ENCODE results near the gene AK9.

Gene AK9

DNA sequence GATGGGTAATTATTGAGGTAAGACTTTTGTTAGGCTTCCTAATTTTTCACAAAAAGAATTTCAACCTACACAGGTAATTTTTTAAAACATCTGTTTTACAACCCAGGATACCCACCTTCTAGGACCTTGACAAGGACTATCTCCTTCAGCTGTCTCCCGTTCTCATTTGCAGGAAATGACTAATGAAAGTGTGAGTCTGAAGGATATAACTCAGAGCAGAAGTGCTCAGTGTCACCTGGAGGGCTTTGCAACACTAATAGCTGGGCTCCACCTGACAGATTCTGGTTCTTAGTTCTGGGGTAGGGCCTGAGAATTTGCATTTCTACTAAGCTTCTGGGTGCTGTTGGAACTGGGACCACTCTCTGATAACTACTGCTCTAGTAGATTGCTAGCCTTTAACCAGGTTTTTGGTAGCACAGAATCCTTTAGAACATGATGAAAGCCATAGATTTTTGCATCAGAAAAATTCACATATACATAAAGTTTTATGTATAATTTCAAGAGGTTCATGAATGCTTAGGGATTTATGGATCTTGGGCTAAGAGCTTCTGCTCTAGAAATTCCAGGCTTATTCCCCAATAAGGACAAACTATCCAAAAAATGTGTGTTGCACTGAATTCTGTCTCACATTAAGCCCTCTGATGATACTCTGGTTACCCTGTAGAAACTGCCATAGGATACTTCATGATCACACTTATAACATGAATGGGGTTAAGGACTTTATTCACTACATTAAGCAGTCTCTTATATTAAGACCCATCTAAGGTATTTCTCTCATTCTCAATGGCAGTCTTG is 30.3 kb downstream of the AK9 start:
- TF ChIP-seq, protein P1, sequence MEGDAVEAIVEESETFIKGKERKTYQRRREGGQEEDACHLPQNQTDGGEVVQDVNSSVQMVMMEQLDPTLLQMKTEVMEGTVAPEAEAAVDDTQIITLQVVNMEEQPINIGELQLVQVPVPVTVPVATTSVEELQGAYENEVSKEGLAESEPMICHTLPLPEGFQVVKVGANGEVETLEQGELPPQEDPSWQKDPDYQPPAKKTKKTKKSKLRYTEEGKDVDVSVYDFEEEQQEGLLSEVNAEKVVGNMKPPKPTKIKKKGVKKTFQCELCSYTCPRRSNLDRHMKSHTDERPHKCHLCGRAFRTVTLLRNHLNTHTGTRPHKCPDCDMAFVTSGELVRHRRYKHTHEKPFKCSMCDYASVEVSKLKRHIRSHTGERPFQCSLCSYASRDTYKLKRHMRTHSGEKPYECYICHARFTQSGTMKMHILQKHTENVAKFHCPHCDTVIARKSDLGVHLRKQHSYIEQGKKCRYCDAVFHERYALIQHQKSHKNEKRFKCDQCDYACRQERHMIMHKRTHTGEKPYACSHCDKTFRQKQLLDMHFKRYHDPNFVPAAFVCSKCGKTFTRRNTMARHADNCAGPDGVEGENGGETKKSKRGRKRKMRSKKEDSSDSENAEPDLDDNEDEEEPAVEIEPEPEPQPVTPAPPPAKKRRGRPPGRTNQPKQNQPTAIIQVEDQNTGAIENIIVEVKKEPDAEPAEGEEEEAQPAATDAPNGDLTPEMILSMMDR (IDR thresholded peaks at IDR 0.05; ENCODE audit: control insufficient read depth, extremely low read depth, insufficient read depth): no peak
- DNase-seq (ENCODE audit: low read depth): no peak
- H3K4me3 ChIP-seq (ENCODE audit: low read depth, low read length): no peak overlapping the region

DNA sequence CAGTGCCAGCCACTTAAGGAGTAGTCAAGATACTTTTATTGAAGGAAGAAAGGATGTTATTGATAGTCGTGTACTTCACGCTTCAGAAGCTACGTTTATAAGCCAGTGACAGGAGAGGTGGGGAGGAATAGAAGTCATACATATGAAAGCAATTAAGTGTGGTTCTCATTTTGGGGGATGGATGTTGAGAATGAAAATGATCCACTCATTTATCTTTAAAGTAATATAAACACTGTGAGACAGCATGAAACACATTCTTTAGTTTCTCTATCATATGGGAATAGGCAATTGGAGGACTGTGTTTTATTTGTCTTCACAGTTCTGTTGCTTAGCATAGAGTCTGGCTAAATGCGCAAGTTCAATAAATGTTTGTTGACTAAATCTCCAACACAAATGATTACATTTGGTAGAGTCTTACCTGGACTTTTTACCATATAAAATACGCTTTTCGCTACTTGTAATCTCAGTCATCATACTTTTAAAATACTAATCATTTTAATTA is 35.2 kb downstream of the AK9 start:
- H3K4me3 ChIP-seq (ENCODE audit: low read depth, low read length): no peak overlapping the region
- TF ChIP-seq, protein P1 (IDR thresholded peaks at IDR 0.05; ENCODE audit: control insufficient read depth, extremely low read depth, insufficient read depth): no peak

DNA sequence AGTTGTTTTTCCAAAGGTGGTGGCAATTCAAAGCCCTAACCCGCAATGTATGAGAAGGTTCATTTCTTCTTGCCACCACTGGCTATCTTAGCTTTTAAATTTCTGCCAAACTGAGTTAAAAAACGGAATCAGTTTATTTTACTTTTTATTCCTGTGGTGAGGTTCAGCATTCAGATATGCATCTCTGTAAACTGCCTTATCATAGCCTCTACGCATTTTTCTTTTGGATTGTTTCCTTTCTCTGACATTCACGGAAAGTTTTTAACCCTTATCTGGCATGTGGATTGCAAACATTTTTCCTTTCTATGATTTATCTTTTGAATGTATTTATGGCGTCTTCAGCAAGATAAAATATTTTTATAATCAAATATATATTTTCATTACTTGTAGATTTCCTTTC is 37.7 kb downstream of the AK9 start:
- TF ChIP-seq, protein P1 (IDR thresholded peaks at IDR 0.05; ENCODE audit: control insufficient read depth, extremely low read depth, insufficient read depth): no peak
- no peak for DNase-seq (ENCODE audit: low read depth)
- no peak overlapping the region for H3K4me3 ChIP-seq (ENCODE audit: low read depth, low read length)

More for the DNA sequence above, 35.2 kb downstream of the AK9 start:
- DNase-seq (ENCODE audit: low read depth): no peak

DNA sequence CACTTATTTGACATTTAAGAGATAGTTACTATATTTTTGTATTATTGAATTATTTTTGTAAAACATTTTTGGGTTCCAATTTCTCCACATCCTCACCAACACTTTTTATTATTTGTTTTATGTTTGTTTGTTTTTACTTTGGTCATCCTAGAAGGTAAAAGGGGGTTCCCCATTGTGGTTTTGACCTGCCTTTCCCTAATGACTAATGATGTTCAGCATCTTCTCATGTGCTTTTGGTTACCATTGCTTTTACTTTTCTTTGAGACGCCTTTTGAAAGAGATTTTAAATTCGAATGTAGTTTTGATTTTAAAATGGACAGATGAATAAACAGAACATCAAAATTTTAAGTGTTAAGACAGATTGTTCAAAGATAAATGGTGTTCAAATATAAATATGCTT is 46.9 kb downstream of the AK9 start:
- TF ChIP-seq, protein P1 (IDR thresholded peaks at IDR 0.05; ENCODE audit: control insufficient read depth, extremely low read depth, insufficient read depth): no peak
- H3K4me3 ChIP-seq (ENCODE audit: low read depth, low read length): no peak overlapping the region
- DNase-seq (ENCODE audit: low read depth): no peak

DNA sequence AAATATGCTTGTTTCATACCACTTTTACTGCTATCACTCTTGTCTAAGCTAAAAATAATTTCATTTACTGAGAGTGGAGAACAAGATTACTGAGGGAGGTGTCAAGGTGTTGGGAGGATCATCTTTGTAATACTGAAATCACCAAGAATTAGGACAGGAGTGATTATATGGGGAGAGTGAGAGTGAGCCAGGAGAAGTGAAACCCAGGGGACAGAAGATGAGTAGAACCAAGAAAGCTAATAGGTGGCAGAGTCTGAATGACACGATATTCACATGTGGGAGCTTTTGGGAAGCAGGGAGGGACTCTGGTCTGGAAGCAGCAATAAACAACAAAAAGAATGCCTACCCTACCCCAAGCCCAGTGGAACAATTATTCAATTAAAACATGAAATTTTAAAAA is 58.6 kb downstream of the AK9 start:
- no peak for DNase-seq (ENCODE audit: low read depth)
- no peak overlapping the region for H3K4me3 ChIP-seq (ENCODE audit: low read depth, low read length)
- TF ChIP-seq, protein P1 (IDR thresholded peaks at IDR 0.05; ENCODE audit: control insufficient read depth, extremely low read depth, insufficient read depth): no peak

DNA sequence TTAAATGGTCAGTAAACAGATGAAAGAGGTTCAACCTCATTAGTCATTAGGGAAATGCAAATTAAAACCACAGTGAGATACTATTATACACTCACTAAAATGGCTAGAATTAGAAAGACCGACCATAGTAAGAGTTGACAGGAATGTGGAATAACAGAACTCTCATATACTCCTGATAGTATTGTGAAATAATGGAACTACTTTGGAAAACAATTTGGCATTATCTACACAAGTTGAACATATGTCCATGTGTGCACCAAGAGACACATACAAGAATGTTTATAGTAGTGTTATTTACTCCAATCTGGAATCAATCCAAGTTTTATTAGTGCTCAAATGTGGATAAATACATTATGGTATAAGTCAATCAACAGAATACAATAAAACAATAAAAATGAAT is 59.6 kb downstream of the AK9 start:
- DNase-seq (ENCODE audit: low read depth): no peak
- TF ChIP-seq, protein P1 (IDR thresholded peaks at IDR 0.05; ENCODE audit: control insufficient read depth, extremely low read depth, insufficient read depth): no peak

More for the DNA sequence above, 59.6 kb downstream of the AK9 start:
- H3K4me3 ChIP-seq (ENCODE audit: low read depth, low read length): no peak overlapping the region

All from LNCaP clone FGC (cell line).